Measurements from ENCODE around the gene CYP26B1. TPM values are rescaled to one million over a fixed set of nuclear protein-coding genes. Genes with fewer than 3 reads are reported as not detected.

The CYP26B1 gene
- total RNA-seq, 1 donor from 2014 or later = 1.2 TPM

DNA sequence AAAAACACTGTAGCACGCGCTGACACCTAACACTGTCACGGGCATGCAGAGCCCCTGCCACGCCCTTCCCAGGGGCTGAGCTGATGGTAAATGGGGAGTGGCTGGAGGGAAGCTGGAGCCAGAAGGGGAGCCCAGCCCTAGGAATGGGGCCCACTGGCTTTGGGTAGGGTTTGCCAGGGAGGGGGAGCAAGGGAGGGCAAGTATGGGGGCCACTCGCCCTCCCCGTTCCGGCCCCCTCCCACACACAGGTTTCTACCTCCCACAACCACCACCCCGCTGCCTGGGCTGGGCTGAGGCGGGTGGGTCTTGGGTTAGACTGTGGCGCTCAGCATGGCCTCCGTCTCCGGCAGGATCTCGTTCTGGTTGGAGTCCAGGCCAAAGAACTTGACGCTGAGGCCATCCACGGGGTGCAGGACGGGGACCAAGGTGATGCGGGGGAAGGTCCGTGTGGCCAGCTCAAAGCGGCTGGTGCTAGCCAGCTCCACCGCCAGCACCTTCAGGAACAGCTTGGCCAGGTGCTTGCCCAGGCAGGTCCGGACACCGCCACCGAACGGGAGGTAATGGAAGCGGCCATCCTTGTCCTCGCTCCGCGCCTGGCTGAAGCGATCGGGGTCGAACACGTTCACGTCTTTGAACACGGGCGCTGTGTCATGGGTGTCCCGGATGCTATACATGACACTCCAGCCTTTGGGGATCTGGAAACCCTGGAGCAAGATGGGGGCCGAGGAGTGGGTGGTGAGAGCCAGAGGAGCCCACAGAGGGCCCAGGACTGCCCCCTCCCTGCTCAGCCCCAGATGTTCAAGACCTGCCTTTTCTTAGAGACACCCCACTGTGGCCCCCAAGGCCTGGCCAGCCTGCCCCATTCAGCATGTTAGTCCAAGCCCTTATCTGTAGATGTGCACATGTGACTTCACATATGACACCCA, 15.5 kb downstream of the CYP26B1 start:
- TF ChIP-seq EZH2 (IDR thresholded peaks at IDR 0.05; ENCODE audit: insufficient read depth, low read length) = no peak
- TF ChIP-seq, protein P1, sequence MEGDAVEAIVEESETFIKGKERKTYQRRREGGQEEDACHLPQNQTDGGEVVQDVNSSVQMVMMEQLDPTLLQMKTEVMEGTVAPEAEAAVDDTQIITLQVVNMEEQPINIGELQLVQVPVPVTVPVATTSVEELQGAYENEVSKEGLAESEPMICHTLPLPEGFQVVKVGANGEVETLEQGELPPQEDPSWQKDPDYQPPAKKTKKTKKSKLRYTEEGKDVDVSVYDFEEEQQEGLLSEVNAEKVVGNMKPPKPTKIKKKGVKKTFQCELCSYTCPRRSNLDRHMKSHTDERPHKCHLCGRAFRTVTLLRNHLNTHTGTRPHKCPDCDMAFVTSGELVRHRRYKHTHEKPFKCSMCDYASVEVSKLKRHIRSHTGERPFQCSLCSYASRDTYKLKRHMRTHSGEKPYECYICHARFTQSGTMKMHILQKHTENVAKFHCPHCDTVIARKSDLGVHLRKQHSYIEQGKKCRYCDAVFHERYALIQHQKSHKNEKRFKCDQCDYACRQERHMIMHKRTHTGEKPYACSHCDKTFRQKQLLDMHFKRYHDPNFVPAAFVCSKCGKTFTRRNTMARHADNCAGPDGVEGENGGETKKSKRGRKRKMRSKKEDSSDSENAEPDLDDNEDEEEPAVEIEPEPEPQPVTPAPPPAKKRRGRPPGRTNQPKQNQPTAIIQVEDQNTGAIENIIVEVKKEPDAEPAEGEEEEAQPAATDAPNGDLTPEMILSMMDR (IDR thresholded peaks at IDR 0.05; ENCODE audit: insufficient read depth, low read depth, low read length) = no peak
- H3K4me3 ChIP-seq (ENCODE audit: insufficient read depth, low read depth, low read length) = no peak overlapping the region
- DNase-seq (ENCODE audit: low read depth) (no peak), FAIRE-seq (no peak)
- H3K9me3 ChIP-seq (ENCODE audit: insufficient read depth, low read depth, low read length) = no peaks in the 10 kb centered on the region
- no peaks in the 10 kb centered on the region for H3K4me1 ChIP-seq (ENCODE audit: insufficient read depth, low read length)
- peaks cover 3% of the 10 kb centered on the region for H3K27me3 ChIP-seq (ENCODE audit: insufficient read depth, low read length)
- Mint-ChIP-seq H3K27me3 (ENCODE audit: low read depth, unreplicated experiment) (peaks cover 56% of the 10 kb centered on the region), H3K4me3 (ENCODE audit: unreplicated experiment) (no peak overlapping the region), H3K9me3 (ENCODE audit: unreplicated experiment) (peaks cover 2% of the 10 kb centered on the region), H3K27ac (ENCODE audit: unreplicated experiment) (no peak overlapping the region), H3K36me3 (ENCODE audit: low read depth, unreplicated experiment) (no peaks in the 10 kb centered on the region), H3K4me1 (ENCODE audit: low read depth, unreplicated experiment) (peaks cover 3% of the 10 kb centered on the region)
- H3K36me3 ChIP-seq (ENCODE audit: insufficient read depth, low read length) = no peaks in the 10 kb centered on the region
- no peaks in the 10 kb centered on the region for H3K79me2 ChIP-seq (ENCODE audit: insufficient read depth, low read length)
- H3K9ac ChIP-seq (ENCODE audit: low read length) = no peak overlapping the region
- no peak overlapping the region for H3K27ac ChIP-seq (ENCODE audit: low read depth, low read length)
- H2AFZ ChIP-seq (ENCODE audit: low read depth, low read length) = no peak overlapping the region
- no peaks in the 10 kb centered on the region for H4K20me1 ChIP-seq (ENCODE audit: insufficient read depth, low read length)
- no peak overlapping the region for H3K4me2 ChIP-seq (ENCODE audit: low read length)

DNA sequence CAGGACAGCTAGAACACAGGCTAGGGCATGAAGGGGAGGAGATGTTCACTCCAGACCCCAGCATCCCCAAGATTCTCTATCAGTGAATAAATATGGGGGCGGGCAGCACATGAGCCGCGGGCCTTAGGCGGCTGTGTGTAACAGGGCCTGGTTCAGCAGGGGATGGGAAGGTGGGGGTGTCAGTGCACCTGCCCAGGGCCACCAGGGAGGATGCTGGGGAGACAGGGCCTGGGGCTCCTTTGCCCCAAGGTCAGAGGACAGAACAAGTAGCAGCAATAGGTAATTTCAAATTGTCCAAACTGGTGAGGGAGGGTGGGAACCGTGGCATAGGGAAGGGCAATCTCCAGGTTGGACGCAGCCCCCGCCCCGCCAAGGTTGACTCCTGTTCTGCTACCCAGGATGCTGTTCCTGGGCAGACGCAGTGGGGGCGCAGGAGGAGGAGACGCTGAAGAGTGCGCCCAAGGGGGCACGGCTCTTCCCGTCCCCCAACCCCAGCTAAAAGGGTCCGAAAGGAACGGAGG, 16.2 kb downstream of the CYP26B1 start:
- Mint-ChIP-seq H3K4me3 (ENCODE audit: unreplicated experiment) (no peak overlapping the region), H3K36me3 (ENCODE audit: low read depth, unreplicated experiment) (no peaks in the 10 kb centered on the region), H3K27me3 (ENCODE audit: low read depth, unreplicated experiment) (peaks cover 53% of the 10 kb centered on the region), H3K9me3 (ENCODE audit: unreplicated experiment) (peaks cover 2% of the 10 kb centered on the region), H3K4me1 (ENCODE audit: low read depth, unreplicated experiment) (peaks cover 3% of the 10 kb centered on the region), H3K27ac (ENCODE audit: unreplicated experiment) (no peak overlapping the region)
- no peak overlapping the region for H3K27ac ChIP-seq (ENCODE audit: low read depth, low read length)
- no peaks in the 10 kb centered on the region for H3K36me3 ChIP-seq (ENCODE audit: insufficient read depth, low read length)
- H3K9ac ChIP-seq (ENCODE audit: low read length) = no peak overlapping the region
- H3K79me2 ChIP-seq (ENCODE audit: insufficient read depth, low read length) = no peaks in the 10 kb centered on the region
- H3K27me3 ChIP-seq (ENCODE audit: insufficient read depth, low read length) = peaks cover 3% of the 10 kb centered on the region
- no peak for DNase-seq (ENCODE audit: low read depth)
- H3K4me1 ChIP-seq (ENCODE audit: insufficient read depth, low read length) = no peaks in the 10 kb centered on the region
- no peak overlapping the region for H3K4me2 ChIP-seq (ENCODE audit: low read length)
- H3K9me3 ChIP-seq (ENCODE audit: insufficient read depth, low read depth, low read length) = no peaks in the 10 kb centered on the region
- no peaks in the 10 kb centered on the region for H4K20me1 ChIP-seq (ENCODE audit: insufficient read depth, low read length)
- no peak for FAIRE-seq
- no peak for TF ChIP-seq EZH2 (IDR thresholded peaks at IDR 0.05; ENCODE audit: insufficient read depth, low read length)
- TF ChIP-seq, protein P1 (IDR thresholded peaks at IDR 0.05; ENCODE audit: insufficient read depth, low read depth, low read length) = no peak
- H2AFZ ChIP-seq (ENCODE audit: low read depth, low read length) = no peak overlapping the region
- H3K4me3 ChIP-seq (ENCODE audit: insufficient read depth, low read depth, low read length) = no peak overlapping the region

Data from astrocyte (in vitro differentiated cells and primary cell).